HFF-Myc (cell line): ENCODE data around the gene SMTNL1.

ENCODE experiments used
- DNase-seq: peaks from one replicate; pipeline ENCODE4 v3.0.0-alpha.2; 2011; ENCODE audit warnings: low read depth; ENCODE audit errors: extremely low read depth
- H3K4me3 ChIP-seq: replicated peaks from 2 replicates; pipeline ENCODE4 v1.5.1; 2011; ENCODE audit warnings: low read depth, mild to moderate bottlenecking, control low read depth, low read length
- TF ChIP-seq, protein P1 (sequence below): IDR thresholded peaks from 2 replicates; pipeline ENCODE4 v1.5.1; 2012; ENCODE audit warnings: mild to moderate bottlenecking, low read depth, low read length, control low read depth; ENCODE audit errors: missing control alignments

Gene SMTNL1

DNA sequence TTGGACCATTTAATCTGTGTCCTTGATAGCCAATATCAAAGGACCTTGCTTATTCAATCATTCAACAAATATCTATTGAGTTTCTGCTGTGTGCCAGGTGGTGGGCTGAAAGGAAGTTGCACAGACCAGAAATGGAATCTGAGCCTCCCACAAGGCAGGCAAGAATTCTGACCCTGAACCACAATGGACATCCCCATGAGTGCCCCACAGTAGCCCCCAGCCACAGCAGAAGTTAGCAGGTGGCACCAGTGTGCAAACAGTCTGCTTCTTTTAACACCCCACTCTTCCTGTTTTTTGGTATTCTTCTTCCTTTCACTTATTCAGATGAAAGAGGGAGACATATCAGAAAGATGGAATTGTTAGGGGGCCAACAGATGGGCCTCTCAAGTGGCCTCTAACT lies 47.9 kb downstream of the SMTNL1 start:
- TF ChIP-seq, protein P1, sequence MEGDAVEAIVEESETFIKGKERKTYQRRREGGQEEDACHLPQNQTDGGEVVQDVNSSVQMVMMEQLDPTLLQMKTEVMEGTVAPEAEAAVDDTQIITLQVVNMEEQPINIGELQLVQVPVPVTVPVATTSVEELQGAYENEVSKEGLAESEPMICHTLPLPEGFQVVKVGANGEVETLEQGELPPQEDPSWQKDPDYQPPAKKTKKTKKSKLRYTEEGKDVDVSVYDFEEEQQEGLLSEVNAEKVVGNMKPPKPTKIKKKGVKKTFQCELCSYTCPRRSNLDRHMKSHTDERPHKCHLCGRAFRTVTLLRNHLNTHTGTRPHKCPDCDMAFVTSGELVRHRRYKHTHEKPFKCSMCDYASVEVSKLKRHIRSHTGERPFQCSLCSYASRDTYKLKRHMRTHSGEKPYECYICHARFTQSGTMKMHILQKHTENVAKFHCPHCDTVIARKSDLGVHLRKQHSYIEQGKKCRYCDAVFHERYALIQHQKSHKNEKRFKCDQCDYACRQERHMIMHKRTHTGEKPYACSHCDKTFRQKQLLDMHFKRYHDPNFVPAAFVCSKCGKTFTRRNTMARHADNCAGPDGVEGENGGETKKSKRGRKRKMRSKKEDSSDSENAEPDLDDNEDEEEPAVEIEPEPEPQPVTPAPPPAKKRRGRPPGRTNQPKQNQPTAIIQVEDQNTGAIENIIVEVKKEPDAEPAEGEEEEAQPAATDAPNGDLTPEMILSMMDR, result no peak
- no peak overlapping the region for H3K4me3 ChIP-seq
- DNase-seq, result no peak

- TF ChIP-seq, protein P1, result no peak
- H3K4me3 ChIP-seq, result no peak overlapping the region
- no peak for DNase-seq
Observed at GRCh38 chr11:57586711-57587245, 49.4 kb downstream of the SMTNL1 start.

- TF ChIP-seq, protein P1, result no peak
- no peak overlapping the region for H3K4me3 ChIP-seq
- no peak for DNase-seq
Observed at GRCh38 chr11:57588046-57588710, 50.8 kb downstream of the SMTNL1 start.

GRCh38 chr11:57596266-57596885 lies 59.0 kb downstream of the SMTNL1 start:
- no peak overlapping the region for H3K4me3 ChIP-seq
- TF ChIP-seq, protein P1, result no peak
- DNase-seq, result no peak

DNA sequence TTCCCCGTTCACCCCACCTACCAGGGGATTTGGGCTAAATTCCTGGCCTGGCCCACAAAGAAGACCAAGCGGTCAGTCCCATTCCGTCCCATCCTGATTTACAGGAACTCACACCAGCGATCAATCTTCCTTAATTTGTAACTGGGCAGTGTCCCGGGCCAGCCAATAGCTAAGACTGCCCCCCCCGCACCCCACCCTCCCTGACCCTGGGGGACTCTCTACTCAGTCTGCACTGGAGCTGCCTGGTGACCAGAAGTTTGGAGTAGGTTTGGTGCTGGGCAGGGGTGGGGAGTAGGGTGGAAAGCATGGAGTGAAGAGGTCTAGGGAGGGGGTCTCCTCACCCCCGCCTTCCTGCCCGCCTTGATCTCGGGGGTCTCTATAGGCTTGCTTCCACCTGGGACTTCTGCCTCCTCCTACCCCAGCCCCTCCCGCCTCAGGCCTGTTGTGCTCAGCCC lies 60.1 kb downstream of the SMTNL1 start, which contains the start of gene SERPING1:
Gene SERPING1, plus strand, starts transcription at position 225 of the 455 bp plus-strand sequence. CDS start 586 bp downstream, outside the sequence.
- no peak within 1 kb of the TSS; the same call in 1 of the 2 replicates for H3K4me3 ChIP-seq
- TF ChIP-seq, protein P1, result no peak
- DNase-seq, result no peak

DNA sequence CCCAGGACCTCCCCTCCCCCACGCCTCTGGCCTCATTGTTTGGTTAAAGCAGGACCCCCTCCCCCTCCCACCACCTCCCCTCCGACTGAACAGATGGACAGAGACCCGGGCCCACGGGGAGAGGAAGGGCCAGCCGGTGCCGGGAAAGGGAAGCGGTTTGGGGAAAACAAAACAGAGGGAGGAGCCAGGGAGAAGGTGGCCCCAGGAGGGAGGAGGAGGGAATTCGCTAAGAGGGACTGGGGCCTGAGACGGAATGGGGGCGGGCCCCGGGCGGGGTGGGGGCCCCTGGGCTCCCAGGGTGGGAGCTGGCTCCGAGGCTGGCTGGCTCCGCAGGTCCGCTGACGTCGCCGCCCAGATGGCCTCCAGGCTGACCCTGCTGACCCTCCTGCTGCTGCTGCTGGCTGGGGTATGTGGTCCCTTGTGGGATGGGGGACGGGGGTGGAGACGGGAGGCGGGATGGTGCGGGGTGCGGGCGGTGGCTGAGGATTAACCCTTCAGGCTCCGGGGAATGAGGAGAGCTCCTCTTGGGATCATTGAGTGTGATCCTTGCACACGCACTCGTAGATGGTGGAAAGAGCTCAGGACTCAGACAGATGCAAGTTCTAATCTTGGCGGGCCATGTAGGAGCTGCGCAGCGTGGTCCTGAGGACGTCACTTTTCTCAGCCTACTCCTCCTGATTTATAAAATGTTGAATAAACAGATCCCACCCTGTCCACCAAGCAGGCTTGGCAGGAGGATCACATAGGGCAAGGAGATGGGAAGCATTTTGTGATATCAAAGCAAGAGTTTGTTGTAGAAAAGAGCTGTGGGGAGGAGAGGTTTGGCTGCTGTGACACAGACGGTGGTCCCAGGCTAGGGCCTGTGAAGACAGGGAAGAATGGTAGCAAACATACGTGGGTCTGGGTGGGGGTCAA lies 60.8 kb downstream of the SMTNL1 start:
- H3K4me3 ChIP-seq, result no peak overlapping the region; the same call in 1 of the 2 replicates
- no peak for DNase-seq
- TF ChIP-seq, protein P1, result no peak
